ENCODE data around the gene EVI5.

The EVI5 gene

GRCh38 chr1:92475029-92475428, 309.9 kb downstream of the EVI5 start:
- Histone ChIP-seq H3K27me3 (ENCODE audit: control insufficient read depth, low read length) (peaks cover 12% of the 10 kb centered on the region; the same call in 1 of the 2 replicates), H3K9me2 (replicated peaks; ENCODE audit: control insufficient read depth, low read length) (no peaks in the 10 kb centered on the region), H4K20me1 (ENCODE audit: control insufficient read depth, insufficient read depth, low read depth, low read length) (no peaks in the 10 kb centered on the region), H3K79me2 (ENCODE audit: control insufficient read depth, low read length) (no peaks in the 10 kb centered on the region), H3F3A (ENCODE audit: control insufficient read depth, insufficient read depth) (no peaks in the 10 kb centered on the region), H3K4me2 (ENCODE audit: low read length) (no peak overlapping the region), H3K4me1 (ENCODE audit: control insufficient read depth, low read length) (peaks cover 9% of the 10 kb centered on the region), H3K27ac (ENCODE audit: low read depth, low read length) (no peak overlapping the region), H3K36me3 (ENCODE audit: control insufficient read depth, low read length) (no peaks in the 10 kb centered on the region), H3K9me3 (ENCODE audit: control insufficient read depth, insufficient read depth, low read length) (no peaks in the 10 kb centered on the region), H3K4me3 (ENCODE audit: low read length) (no peak overlapping the region)
- no peak for TF ChIP-seq EZH2phosphoT487 (IDR thresholded peaks at IDR 0.05; ENCODE audit: borderline replicate concordance, low read length)

- H4K20me1 ChIP-seq (ENCODE audit: control insufficient read depth, insufficient read depth, low read depth, low read length): no peaks in the 10 kb centered on the region
- no peaks in the 10 kb centered on the region for H3K79me2 ChIP-seq (ENCODE audit: control insufficient read depth, low read length)
- TF ChIP-seq CTCF (IDR thresholded peaks at IDR 0.05; ENCODE audit: low read depth, low read length, poor library complexity, severe bottlenecking) (no peak), EZH2phosphoT487 (IDR thresholded peaks at IDR 0.05; ENCODE audit: borderline replicate concordance, low read length) (no peak)
- no peaks in the 10 kb centered on the region for H3K36me3 ChIP-seq (ENCODE audit: control insufficient read depth, low read length)
- H3K4me2 ChIP-seq (ENCODE audit: low read length): no peak overlapping the region
- H3K4me1 ChIP-seq (ENCODE audit: control insufficient read depth, low read length): peaks cover 9% of the 10 kb centered on the region
- H3K27ac ChIP-seq (ENCODE audit: low read depth, low read length): no peak overlapping the region
- no peaks in the 10 kb centered on the region for H3K9me2 ChIP-seq (replicated peaks; ENCODE audit: control insufficient read depth, low read length)
- no peak overlapping the region for H3K4me3 ChIP-seq (ENCODE audit: low read length)
- H3K9me3 ChIP-seq (ENCODE audit: control insufficient read depth, insufficient read depth, low read length): no peaks in the 10 kb centered on the region
- H3K27me3 ChIP-seq (ENCODE audit: control insufficient read depth, low read length): peaks cover 12% of the 10 kb centered on the region; the same call in 1 of the 2 replicates
- H3F3A ChIP-seq (ENCODE audit: control insufficient read depth, insufficient read depth): no peaks in the 10 kb centered on the region
Observed at GRCh38 chr1:92473781-92474495, 311.0 kb downstream of the EVI5 start.

GRCh38 chr1:92470216-92470615, 314.7 kb downstream of the EVI5 start:
- H3K4me2 ChIP-seq (ENCODE audit: low read length): no peak overlapping the region
- peaks cover 3% of the 10 kb centered on the region; the same call in 1 of the 2 replicates for H3K4me1 ChIP-seq (ENCODE audit: control insufficient read depth, low read length)
- H3K9me3 ChIP-seq (ENCODE audit: control insufficient read depth, insufficient read depth, low read length): no peaks in the 10 kb centered on the region
- TF ChIP-seq EZH2phosphoT487 (IDR thresholded peaks at IDR 0.05; ENCODE audit: borderline replicate concordance, low read length) (no peak), CTCF (IDR thresholded peaks at IDR 0.05; ENCODE audit: low read depth, low read length, poor library complexity, severe bottlenecking) (no peak)
- H3K4me3 ChIP-seq (ENCODE audit: low read length): no peak overlapping the region
- no peaks in the 10 kb centered on the region for H3F3A ChIP-seq (ENCODE audit: control insufficient read depth, insufficient read depth)
- H3K27ac ChIP-seq (ENCODE audit: low read depth, low read length): no peak overlapping the region
- H3K9me2 ChIP-seq (replicated peaks; ENCODE audit: control insufficient read depth, low read length): no peaks in the 10 kb centered on the region
- H4K20me1 ChIP-seq (ENCODE audit: control insufficient read depth, insufficient read depth, low read depth, low read length): no peaks in the 10 kb centered on the region
- H3K79me2 ChIP-seq (ENCODE audit: control insufficient read depth, low read length): no peaks in the 10 kb centered on the region
- peaks cover 8% of the 10 kb centered on the region; the same call in 1 of the 2 replicates for H3K27me3 ChIP-seq (ENCODE audit: control insufficient read depth, low read length)
- H3K36me3 ChIP-seq (ENCODE audit: control insufficient read depth, low read length): no peaks in the 10 kb centered on the region

GRCh38 chr1:92466683-92467352, 318.1 kb downstream of the EVI5 start:
- Histone ChIP-seq H3K36me3 (ENCODE audit: control insufficient read depth, low read length) (no peaks in the 10 kb centered on the region), H3K4me2 (ENCODE audit: low read length) (no peak overlapping the region), H3K79me2 (ENCODE audit: control insufficient read depth, low read length) (no peaks in the 10 kb centered on the region), H3F3A (ENCODE audit: control insufficient read depth, insufficient read depth) (no peaks in the 10 kb centered on the region), H3K27ac (ENCODE audit: low read depth, low read length) (no peak overlapping the region), H3K9me2 (replicated peaks; ENCODE audit: control insufficient read depth, low read length) (no peaks in the 10 kb centered on the region), H3K4me1 (ENCODE audit: control insufficient read depth, low read length) (peaks cover 3% of the 10 kb centered on the region; the same call in 1 of the 2 replicates), H3K4me3 (ENCODE audit: low read length) (no peak overlapping the region), H4K20me1 (ENCODE audit: control insufficient read depth, insufficient read depth, low read depth, low read length) (no peaks in the 10 kb centered on the region), H3K9me3 (ENCODE audit: control insufficient read depth, insufficient read depth, low read length) (no peaks in the 10 kb centered on the region), H3K27me3 (ENCODE audit: control insufficient read depth, low read length) (no peaks in the 10 kb centered on the region)
- TF ChIP-seq CTCF (IDR thresholded peaks at IDR 0.05; ENCODE audit: low read depth, low read length, poor library complexity, severe bottlenecking) (no peak), EZH2phosphoT487 (IDR thresholded peaks at IDR 0.05; ENCODE audit: borderline replicate concordance, low read length) (no peak)
